ENCODE data around the gene EXOC3.

EXOC3 gene

GRCh38 chr5:448061-448765 lies 5.2 kb downstream of the EXOC3 start:
- Histone ChIP-seq H3K36me3 (ENCODE audit: control insufficient read depth, insufficient read depth, low read length) (peaks cover 56% of the 10 kb centered on the region), H3K27ac (ENCODE audit: insufficient read depth, low read length, poor library complexity, severe bottlenecking) (no peak overlapping the region), H3K27me3 (replicated peaks; ENCODE audit: control insufficient read depth, insufficient read depth, low read length, poor library complexity, severe bottlenecking) (no peaks in the 10 kb centered on the region), H3K4me3 (ENCODE audit: insufficient read depth, low read depth, low read length, poor library complexity, severe bottlenecking) (no peak overlapping the region), H3K9me3 (ENCODE audit: control insufficient read depth, low read length) (peaks cover 5% of the 10 kb centered on the region), H3K4me1 (ENCODE audit: control insufficient read depth, insufficient read depth, low read length, poor library complexity, severe bottlenecking) (peaks cover 10% of the 10 kb centered on the region)
- no peak for DNase-seq

- Histone ChIP-seq H3K27ac (ENCODE audit: insufficient read depth, low read length, poor library complexity, severe bottlenecking) (no peak overlapping the region), H3K4me3 (ENCODE audit: insufficient read depth, low read depth, low read length, poor library complexity, severe bottlenecking) (no peak overlapping the region), H3K27me3 (replicated peaks; ENCODE audit: control insufficient read depth, insufficient read depth, low read length, poor library complexity, severe bottlenecking) (no peaks in the 10 kb centered on the region), H3K4me1 (ENCODE audit: control insufficient read depth, insufficient read depth, low read length, poor library complexity, severe bottlenecking) (peaks cover 6% of the 10 kb centered on the region), H3K36me3 (ENCODE audit: control insufficient read depth, insufficient read depth, low read length) (peaks cover 61% of the 10 kb centered on the region), H3K9me3 (ENCODE audit: control insufficient read depth, low read length) (peaks cover 5% of the 10 kb centered on the region)
- DNase-seq = no peak
Measured at GRCh38 chr5:448766-449090, 5.8 kb downstream of the EXOC3 start.

GRCh38 chr5:449151-449550 lies 6.2 kb downstream of the EXOC3 start:
- no peaks in the 10 kb centered on the region for H3K27me3 ChIP-seq (replicated peaks; ENCODE audit: control insufficient read depth, insufficient read depth, low read length, poor library complexity, severe bottlenecking)
- DNase-seq = no peak
- H3K4me3 ChIP-seq (ENCODE audit: insufficient read depth, low read depth, low read length, poor library complexity, severe bottlenecking) = no peak overlapping the region
- H3K9me3 ChIP-seq (ENCODE audit: control insufficient read depth, low read length) = peaks cover 5% of the 10 kb centered on the region
- H3K4me1 ChIP-seq (ENCODE audit: control insufficient read depth, insufficient read depth, low read length, poor library complexity, severe bottlenecking) = peaks cover 2% of the 10 kb centered on the region
- H3K27ac ChIP-seq (ENCODE audit: insufficient read depth, low read length, poor library complexity, severe bottlenecking) = no peak overlapping the region
- peaks cover 65% of the 10 kb centered on the region for H3K36me3 ChIP-seq (ENCODE audit: control insufficient read depth, insufficient read depth, low read length)

GRCh38 chr5:451587-452458 lies 8.8 kb downstream of the EXOC3 start:
- H3K27ac ChIP-seq (ENCODE audit: insufficient read depth, low read length, poor library complexity, severe bottlenecking) = no peak overlapping the region
- no peaks in the 10 kb centered on the region for H3K27me3 ChIP-seq (replicated peaks; ENCODE audit: control insufficient read depth, insufficient read depth, low read length, poor library complexity, severe bottlenecking)
- H3K9me3 ChIP-seq (ENCODE audit: control insufficient read depth, low read length) = peaks cover 5% of the 10 kb centered on the region
- H3K4me1 ChIP-seq (ENCODE audit: control insufficient read depth, insufficient read depth, low read length, poor library complexity, severe bottlenecking) = no peaks in the 10 kb centered on the region
- H3K36me3 ChIP-seq (ENCODE audit: control insufficient read depth, insufficient read depth, low read length) = peaks cover 79% of the 10 kb centered on the region
- H3K4me3 ChIP-seq (ENCODE audit: insufficient read depth, low read depth, low read length, poor library complexity, severe bottlenecking) = no peak overlapping the region
- DNase-seq = no peak

- Histone ChIP-seq H3K27me3 (replicated peaks; ENCODE audit: control insufficient read depth, insufficient read depth, low read length, poor library complexity, severe bottlenecking) (no peaks in the 10 kb centered on the region), H3K27ac (ENCODE audit: insufficient read depth, low read length, poor library complexity, severe bottlenecking) (no peak overlapping the region), H3K4me1 (ENCODE audit: control insufficient read depth, insufficient read depth, low read length, poor library complexity, severe bottlenecking) (no peaks in the 10 kb centered on the region), H3K36me3 (ENCODE audit: control insufficient read depth, insufficient read depth, low read length) (peaks cover 81% of the 10 kb centered on the region), H3K9me3 (ENCODE audit: control insufficient read depth, low read length) (peaks cover 5% of the 10 kb centered on the region), H3K4me3 (ENCODE audit: insufficient read depth, low read depth, low read length, poor library complexity, severe bottlenecking) (no peak overlapping the region)
- no peak for DNase-seq
Measured at GRCh38 chr5:452978-453710, 10.2 kb downstream of the EXOC3 start.

- DNase-seq = no peak
- no peak overlapping the region for H3K27ac ChIP-seq (ENCODE audit: insufficient read depth, low read length, poor library complexity, severe bottlenecking)
- H3K4me1 ChIP-seq (ENCODE audit: control insufficient read depth, insufficient read depth, low read length, poor library complexity, severe bottlenecking) = no peaks in the 10 kb centered on the region
- H3K9me3 ChIP-seq (ENCODE audit: control insufficient read depth, low read length) = peaks cover 5% of the 10 kb centered on the region
- no peaks in the 10 kb centered on the region for H3K27me3 ChIP-seq (replicated peaks; ENCODE audit: control insufficient read depth, insufficient read depth, low read length, poor library complexity, severe bottlenecking)
- H3K4me3 ChIP-seq (ENCODE audit: insufficient read depth, low read depth, low read length, poor library complexity, severe bottlenecking) = no peak overlapping the region
- peaks cover 80% of the 10 kb centered on the region for H3K36me3 ChIP-seq (ENCODE audit: control insufficient read depth, insufficient read depth, low read length)
Measured at GRCh38 chr5:453725-454481, 10.9 kb downstream of the EXOC3 start.

- no peak overlapping the region for H3K27ac ChIP-seq (ENCODE audit: insufficient read depth, low read length, poor library complexity, severe bottlenecking)
- no peak for DNase-seq
- H3K4me3 ChIP-seq (ENCODE audit: insufficient read depth, low read depth, low read length, poor library complexity, severe bottlenecking) = no peak overlapping the region
- no peaks in the 10 kb centered on the region for H3K27me3 ChIP-seq (replicated peaks; ENCODE audit: control insufficient read depth, insufficient read depth, low read length, poor library complexity, severe bottlenecking)
- peaks cover 5% of the 10 kb centered on the region for H3K9me3 ChIP-seq (ENCODE audit: control insufficient read depth, low read length)
- H3K4me1 ChIP-seq (ENCODE audit: control insufficient read depth, insufficient read depth, low read length, poor library complexity, severe bottlenecking) = no peaks in the 10 kb centered on the region
- H3K36me3 ChIP-seq (ENCODE audit: control insufficient read depth, insufficient read depth, low read length) = peaks cover 85% of the 10 kb centered on the region
Measured at GRCh38 chr5:454936-455335, 12.0 kb downstream of the EXOC3 start.

- Histone ChIP-seq H3K4me1 (ENCODE audit: control insufficient read depth, insufficient read depth, low read length, poor library complexity, severe bottlenecking) (no peaks in the 10 kb centered on the region), H3K9me3 (ENCODE audit: control insufficient read depth, low read length) (peaks cover 5% of the 10 kb centered on the region), H3K4me3 (ENCODE audit: insufficient read depth, low read depth, low read length, poor library complexity, severe bottlenecking) (no peak overlapping the region), H3K36me3 (ENCODE audit: control insufficient read depth, insufficient read depth, low read length) (peaks cover 87% of the 10 kb centered on the region), H3K27me3 (replicated peaks; ENCODE audit: control insufficient read depth, insufficient read depth, low read length, poor library complexity, severe bottlenecking) (no peaks in the 10 kb centered on the region), H3K27ac (ENCODE audit: insufficient read depth, low read length, poor library complexity, severe bottlenecking) (no peak overlapping the region)
- no peak for DNase-seq
Measured at GRCh38 chr5:455806-456205, 12.8 kb downstream of the EXOC3 start.

GRCh38 chr5:456351-457194 lies 13.6 kb downstream of the EXOC3 start:
- H3K36me3 ChIP-seq (ENCODE audit: control insufficient read depth, insufficient read depth, low read length) = peaks cover 81% of the 10 kb centered on the region
- DNase-seq = no peak
- no peak overlapping the region for H3K27ac ChIP-seq (ENCODE audit: insufficient read depth, low read length, poor library complexity, severe bottlenecking)
- H3K9me3 ChIP-seq (ENCODE audit: control insufficient read depth, low read length) = peaks cover 5% of the 10 kb centered on the region
- no peak overlapping the region for H3K4me3 ChIP-seq (ENCODE audit: insufficient read depth, low read depth, low read length, poor library complexity, severe bottlenecking)
- H3K27me3 ChIP-seq (replicated peaks; ENCODE audit: control insufficient read depth, insufficient read depth, low read length, poor library complexity, severe bottlenecking) = no peaks in the 10 kb centered on the region
- H3K4me1 ChIP-seq (ENCODE audit: control insufficient read depth, insufficient read depth, low read length, poor library complexity, severe bottlenecking) = no peaks in the 10 kb centered on the region

All from effector memory CD4-positive, alpha-beta T cell (primary cell).